MCF 10A (cell line): Measurements from ENCODE around the gene RTL1. TPM values are rescaled to one million over a fixed set of nuclear protein-coding genes. Genes with fewer than 3 reads are reported as not detected.

Experiments
- BruUV-seq: library from RNA; stranded (reverse); fragments of 400-500 nt; replicated peaks from 2 replicates; lab custom pipeline; 2021; lab: Mats Ljungman, UMichigan
- CTCF ChIA-PET: fragments of 300-600 bp; sonication (Branson Sonifier 250); formaldehyde crosslinking; extraction: SDS; loops from one replicate; lab custom pipeline; 2021; ENCODE audit warnings: antibody characterized with exemption, inconsistent platforms; lab: Yijun Ruan, JAX
- POLR2A ChIA-PET: fragments of 300-600, 350-650 bp; sonication (Branson Sonifier 250); formaldehyde crosslinking; extraction: SDS; loops from one replicate; lab custom pipeline; 2020; ENCODE audit warnings: antibody characterized with exemption, inconsistent platforms; lab: Yijun Ruan, JAX
- DNase-seq: peaks from one replicate; pipeline ENCODE4 v3.0.0-alpha.2; 2018; ENCODE audit not compliant: unreplicated experiment
- H3K27ac Mint-ChIP-seq: one replicate; pipeline ENCODE4 v1.8.0; 2022; ENCODE audit warnings: mild to moderate bottlenecking, low read depth, mixed read lengths; ENCODE audit not compliant: unreplicated experiment
- H3K27me3 Mint-ChIP-seq: one replicate; pipeline ENCODE4 v1.8.0; 2022; ENCODE audit warnings: mixed read lengths; ENCODE audit not compliant: insufficient read depth, unreplicated experiment
- H3K36me3 Mint-ChIP-seq: one replicate; pipeline ENCODE4 v1.8.0; 2022; ENCODE audit warnings: mild to moderate bottlenecking, moderate library complexity, mixed read lengths; ENCODE audit not compliant: insufficient read depth, unreplicated experiment
- H3K4me1 Mint-ChIP-seq: one replicate; pipeline ENCODE4 v1.8.0; 2022; ENCODE audit warnings: mixed read lengths; ENCODE audit not compliant: insufficient read depth, unreplicated experiment
- H3K4me3 Mint-ChIP-seq: one replicate; pipeline ENCODE4 v1.8.0; 2022; ENCODE audit warnings: mild to moderate bottlenecking, moderate library complexity, mixed read lengths; ENCODE audit not compliant: unreplicated experiment
- H3K9me3 Mint-ChIP-seq: one replicate; pipeline ENCODE4 v1.8.0; 2022; ENCODE audit warnings: mixed read lengths; ENCODE audit not compliant: unreplicated experiment
- intact Hi-C: fragments of 100-400 bp; cut with micrococcal nuclease; formaldehyde crosslinking; loops from 2 replicates; pipeline ENCODE4 v1.14.1; 2022
- total RNA-seq: library from RNA; stranded (reverse); gene quantifications from 2 replicates; pipeline ENCODE4 v1.2.3, GENCODE V29; 2022
- TF ChIP-seq, protein P1 (sequence below): fragments of 200-600 bp; IDR thresholded peaks from one replicate; pipeline ENCODE4 v1.8.0; 2022; ENCODE audit warnings: antibody characterized with exemption, mild to moderate bottlenecking; ENCODE audit not compliant: unreplicated experiment

Gene RTL1
- total RNA-seq, 1 experiment from 2014 or later: not detected

DNA sequence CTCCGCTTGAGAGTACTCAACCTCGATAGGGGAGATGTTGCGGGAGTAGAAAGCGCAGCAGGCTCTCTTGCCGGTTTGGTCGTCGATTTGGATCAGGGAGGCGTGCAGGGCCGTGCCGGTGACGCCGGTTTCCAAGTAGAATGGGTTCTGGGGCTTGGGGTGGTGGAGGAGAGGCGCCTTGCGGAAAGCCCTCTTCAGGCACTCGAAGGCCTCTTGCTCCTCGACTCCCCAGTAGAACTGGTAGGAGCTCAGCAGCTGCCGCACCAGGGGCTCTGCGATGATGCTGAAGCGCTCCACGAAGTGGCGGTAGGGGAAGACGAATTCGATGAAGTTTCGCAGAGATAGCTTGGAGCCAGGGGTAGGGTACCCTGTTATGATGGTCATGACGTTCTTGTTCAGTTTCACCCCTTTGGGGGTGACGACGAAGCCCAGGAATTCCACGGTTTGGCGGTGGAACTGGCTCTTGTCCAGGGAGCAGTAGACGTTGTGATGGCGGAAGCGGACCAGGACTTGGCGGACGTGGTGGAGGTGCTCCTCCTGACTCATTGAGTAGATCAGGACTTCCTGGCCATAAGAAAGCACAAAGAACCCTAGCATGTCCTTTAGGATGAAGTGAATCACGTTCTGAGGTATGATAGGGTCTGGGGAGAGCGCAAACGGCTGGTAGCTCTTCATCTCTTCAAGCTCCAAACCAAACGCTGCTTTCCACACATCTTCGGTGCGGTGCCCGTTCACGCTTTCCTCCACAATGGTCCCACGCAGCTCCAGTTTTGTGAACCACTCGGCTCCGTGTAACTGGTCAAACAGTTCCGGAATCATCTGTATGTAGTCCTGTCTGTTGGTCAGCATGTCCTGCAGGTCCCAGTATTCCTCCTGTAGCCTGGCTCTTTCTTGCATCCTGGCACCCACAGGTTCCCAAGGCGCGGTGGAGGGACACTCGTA lies 21.2 kb downstream of the RTL1 start:
- Mint-ChIP-seq H3K4me1 (no peaks in the 10 kb centered on the region), H3K27me3 (peaks cover 24% of the 10 kb centered on the region), H3K27ac (no peak overlapping the region), H3K9me3 (peaks cover 14% of the 10 kb centered on the region), H3K4me3 (no peak overlapping the region), H3K36me3 (peaks cover 7% of the 10 kb centered on the region)
- TF ChIP-seq, protein P1, sequence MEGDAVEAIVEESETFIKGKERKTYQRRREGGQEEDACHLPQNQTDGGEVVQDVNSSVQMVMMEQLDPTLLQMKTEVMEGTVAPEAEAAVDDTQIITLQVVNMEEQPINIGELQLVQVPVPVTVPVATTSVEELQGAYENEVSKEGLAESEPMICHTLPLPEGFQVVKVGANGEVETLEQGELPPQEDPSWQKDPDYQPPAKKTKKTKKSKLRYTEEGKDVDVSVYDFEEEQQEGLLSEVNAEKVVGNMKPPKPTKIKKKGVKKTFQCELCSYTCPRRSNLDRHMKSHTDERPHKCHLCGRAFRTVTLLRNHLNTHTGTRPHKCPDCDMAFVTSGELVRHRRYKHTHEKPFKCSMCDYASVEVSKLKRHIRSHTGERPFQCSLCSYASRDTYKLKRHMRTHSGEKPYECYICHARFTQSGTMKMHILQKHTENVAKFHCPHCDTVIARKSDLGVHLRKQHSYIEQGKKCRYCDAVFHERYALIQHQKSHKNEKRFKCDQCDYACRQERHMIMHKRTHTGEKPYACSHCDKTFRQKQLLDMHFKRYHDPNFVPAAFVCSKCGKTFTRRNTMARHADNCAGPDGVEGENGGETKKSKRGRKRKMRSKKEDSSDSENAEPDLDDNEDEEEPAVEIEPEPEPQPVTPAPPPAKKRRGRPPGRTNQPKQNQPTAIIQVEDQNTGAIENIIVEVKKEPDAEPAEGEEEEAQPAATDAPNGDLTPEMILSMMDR: no peak
- BruUV-seq: no TSS peak
- intact Hi-C loops: no loop called here
- DNase-seq: no peak
- POLR2A ChIA-PET: interaction anchor here (0.6 kb wide), 1 partner anchor 154 kb away, joined by 3 read pairs; no protein-coding TSS in a partner anchor
- CTCF ChIA-PET: interaction anchor here (0.6 to 0.7 kb wide), 2 partner anchors 9 to 353 kb away, joined by 3 to 4 read pairs; no protein-coding TSS in a partner anchor

DNA sequence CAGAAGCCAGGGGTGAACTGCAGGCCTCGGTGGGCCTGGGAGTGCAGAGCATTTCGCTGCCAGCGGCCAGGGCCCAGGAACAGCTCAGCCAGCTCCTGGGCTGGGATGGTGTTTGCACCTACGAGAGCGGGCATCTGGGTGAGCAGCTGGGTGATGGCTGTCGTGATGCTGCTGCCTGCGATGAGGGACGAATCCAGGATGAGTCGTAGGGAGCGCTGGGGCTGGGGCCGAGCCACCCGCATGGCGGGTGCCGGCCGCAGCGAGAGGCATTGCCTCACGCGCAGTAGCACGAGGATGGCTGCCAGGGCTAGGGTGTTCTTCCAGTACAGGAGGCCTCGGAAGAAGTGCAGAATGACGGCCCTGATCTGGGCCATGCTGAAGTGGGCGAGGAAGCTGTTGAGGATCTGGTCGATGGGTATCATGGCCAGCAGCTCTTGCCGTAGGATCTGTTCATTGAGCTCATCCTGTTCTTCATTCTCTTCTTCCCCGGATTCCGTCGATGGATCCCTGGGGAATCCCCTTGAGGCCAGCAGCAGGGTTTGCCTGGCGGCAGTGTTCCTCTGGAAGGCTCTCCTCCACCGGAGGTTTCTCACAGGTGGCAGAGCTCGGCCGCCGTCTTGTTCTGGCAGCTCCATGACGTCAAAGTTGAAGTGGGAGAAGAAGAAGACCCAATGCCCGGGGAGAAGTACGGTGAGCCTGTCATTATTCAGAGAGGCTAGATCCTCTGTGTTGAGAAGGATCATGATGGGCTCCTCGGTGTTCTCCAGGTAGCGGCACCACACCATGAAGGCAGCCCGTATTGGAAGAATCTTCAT lies 22.1 kb downstream of the RTL1 start:
- Mint-ChIP-seq H3K27me3 (peaks cover 15% of the 10 kb centered on the region), H3K36me3 (peaks cover 7% of the 10 kb centered on the region), H3K9me3 (peaks cover 14% of the 10 kb centered on the region), H3K4me3 (no peak overlapping the region), H3K27ac (no peak overlapping the region), H3K4me1 (no peaks in the 10 kb centered on the region)
- intact Hi-C loops: no loop called here
- CTCF ChIA-PET: no interaction called here
- no peak for DNase-seq
- POLR2A ChIA-PET: no interaction called here
- BruUV-seq: no TSS peak
- TF ChIP-seq, protein P1: no peak

DNA sequence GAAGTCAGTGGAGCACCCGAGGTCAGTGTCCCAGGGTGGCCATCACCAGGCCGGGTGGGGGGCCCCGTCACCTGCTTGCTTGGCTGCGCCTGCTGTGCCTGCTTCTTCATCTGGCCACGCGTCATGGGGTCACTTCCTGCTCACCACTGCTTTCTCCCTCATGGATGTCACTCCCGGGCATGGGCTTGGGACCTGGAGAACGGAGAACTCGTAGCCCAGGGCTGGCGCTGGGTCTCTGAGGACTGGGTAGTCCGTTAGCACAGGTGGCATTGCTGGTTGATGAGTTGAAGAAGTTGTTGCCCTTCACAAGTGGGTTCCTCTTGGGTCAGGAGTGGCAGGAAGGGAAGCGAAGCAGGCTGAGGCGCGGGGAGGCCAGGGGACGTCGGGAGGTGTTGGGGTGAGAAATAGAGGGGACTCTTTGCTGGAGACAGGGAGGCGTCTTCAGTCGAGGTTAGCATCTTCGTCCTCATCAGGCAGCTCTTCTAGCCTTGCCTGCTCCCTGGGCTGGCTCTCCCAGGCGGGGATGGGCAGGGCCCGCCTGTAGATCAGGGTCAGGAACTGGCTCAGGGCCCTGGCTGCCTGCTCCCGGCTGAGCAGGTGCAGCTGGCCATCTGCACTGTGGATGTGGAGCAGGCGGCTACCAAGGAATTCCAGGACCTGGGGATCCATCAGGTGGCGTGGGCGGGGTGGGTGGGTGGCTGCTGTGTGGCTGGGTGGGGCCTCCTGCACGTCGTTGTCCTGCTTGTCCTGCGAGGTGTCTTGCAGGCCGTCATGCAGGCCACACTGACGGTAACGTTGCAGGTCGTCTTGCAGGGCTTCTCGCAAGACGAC lies 23.0 kb downstream of the RTL1 start:
- Mint-ChIP-seq H3K9me3 (peaks cover 14% of the 10 kb centered on the region), H3K27me3 (peaks cover 5% of the 10 kb centered on the region), H3K27ac (no peak overlapping the region), H3K36me3 (peaks cover 7% of the 10 kb centered on the region), H3K4me1 (no peaks in the 10 kb centered on the region), H3K4me3 (no peak overlapping the region)
- no peak for DNase-seq
- intact Hi-C loops: no loop called here
- TF ChIP-seq, protein P1: no peak
- no TSS peak for BruUV-seq
- ChIA-PET CTCF (no interaction called here), POLR2A (no interaction called here)
